Measurements from ENCODE around the gene MX2.

MX2 gene

GRCh38 chr21:41432562-41433460 is 71.0 kb downstream of the MX2 start:
- no peak overlapping the region for H3K9ac ChIP-seq (ENCODE audit: low read length)
- no peak overlapping the region for H3K27ac ChIP-seq (ENCODE audit: low read depth, low read length)
- H3K27me3 ChIP-seq (ENCODE audit: control insufficient read depth, insufficient read depth, low read length) = no peaks in the 10 kb centered on the region
- H3K36me3 ChIP-seq (ENCODE audit: control insufficient read depth, insufficient read depth, low read length) = peaks cover 26% of the 10 kb centered on the region
- H3K4me3 ChIP-seq (ENCODE audit: low read length) = no peak overlapping the region
- H3K4me1 ChIP-seq (ENCODE audit: control insufficient read depth, insufficient read depth, low read length) = no peaks in the 10 kb centered on the region

- no peak overlapping the region for H3K27ac ChIP-seq (ENCODE audit: low read depth, low read length)
- no peaks in the 10 kb centered on the region for H3K4me1 ChIP-seq (ENCODE audit: control insufficient read depth, insufficient read depth, low read length)
- H3K36me3 ChIP-seq (ENCODE audit: control insufficient read depth, insufficient read depth, low read length) = peaks cover 26% of the 10 kb centered on the region
- H3K4me3 ChIP-seq (ENCODE audit: low read length) = no peak overlapping the region
- no peaks in the 10 kb centered on the region for H3K27me3 ChIP-seq (ENCODE audit: control insufficient read depth, insufficient read depth, low read length)
- H3K9ac ChIP-seq (ENCODE audit: low read length) = no peak overlapping the region
These were observed 71.7 kb downstream of the MX2 start for GRCh38 chr21:41433566-41433965.

- H3K27ac ChIP-seq (ENCODE audit: low read depth, low read length) = no peak overlapping the region
- H3K27me3 ChIP-seq (ENCODE audit: control insufficient read depth, insufficient read depth, low read length) = no peaks in the 10 kb centered on the region
- H3K4me3 ChIP-seq (ENCODE audit: low read length) = no peak overlapping the region
- H3K36me3 ChIP-seq (ENCODE audit: control insufficient read depth, insufficient read depth, low read length) = peaks cover 32% of the 10 kb centered on the region
- no peak overlapping the region for H3K9ac ChIP-seq (ENCODE audit: low read length)
- H3K4me1 ChIP-seq (ENCODE audit: control insufficient read depth, insufficient read depth, low read length) = no peaks in the 10 kb centered on the region
These were observed 73.9 kb downstream of the MX2 start for GRCh38 chr21:41435706-41436105.

GRCh38 chr21:41437729-41438128 is 75.9 kb downstream of the MX2 start:
- Histone ChIP-seq H3K36me3 (ENCODE audit: control insufficient read depth, insufficient read depth, low read length) (peaks cover 39% of the 10 kb centered on the region), H3K27ac (ENCODE audit: low read depth, low read length) (no peak overlapping the region), H3K27me3 (ENCODE audit: control insufficient read depth, insufficient read depth, low read length) (no peaks in the 10 kb centered on the region), H3K4me1 (ENCODE audit: control insufficient read depth, insufficient read depth, low read length) (no peaks in the 10 kb centered on the region), H3K4me3 (ENCODE audit: low read length) (no peak overlapping the region), H3K9ac (ENCODE audit: low read length) (no peak overlapping the region)

- Histone ChIP-seq H3K27me3 (ENCODE audit: control insufficient read depth, insufficient read depth, low read length) (no peaks in the 10 kb centered on the region), H3K9ac (ENCODE audit: low read length) (no peak overlapping the region), H3K27ac (ENCODE audit: low read depth, low read length) (no peak overlapping the region), H3K4me1 (ENCODE audit: control insufficient read depth, insufficient read depth, low read length) (no peaks in the 10 kb centered on the region), H3K36me3 (ENCODE audit: control insufficient read depth, insufficient read depth, low read length) (peaks cover 38% of the 10 kb centered on the region), H3K4me3 (ENCODE audit: low read length) (no peak overlapping the region)
These were observed 76.7 kb downstream of the MX2 start for GRCh38 chr21:41438425-41439113.

DNA sequence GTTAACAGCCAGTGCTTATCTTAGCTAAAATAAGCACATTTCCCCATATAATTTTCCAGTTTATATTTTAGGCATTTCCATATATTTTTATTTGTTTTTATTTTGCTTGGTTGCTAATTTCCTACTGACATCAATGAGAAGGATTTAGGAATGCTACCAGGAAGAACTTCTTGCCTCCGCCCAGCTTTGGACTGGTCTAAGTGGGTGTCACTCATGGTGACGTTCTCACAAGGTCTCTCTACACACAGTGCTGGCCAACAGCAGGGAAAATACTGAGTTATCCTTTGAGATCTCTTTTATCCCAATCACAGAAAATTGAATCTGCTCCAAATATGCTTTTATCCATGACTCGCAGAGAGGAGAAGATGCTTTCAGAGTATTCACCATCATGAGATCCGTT is 77.4 kb downstream of the MX2 start:
- no peak overlapping the region for H3K27ac ChIP-seq (ENCODE audit: low read depth, low read length)
- H3K36me3 ChIP-seq (ENCODE audit: control insufficient read depth, insufficient read depth, low read length) = peaks cover 34% of the 10 kb centered on the region

DNA sequence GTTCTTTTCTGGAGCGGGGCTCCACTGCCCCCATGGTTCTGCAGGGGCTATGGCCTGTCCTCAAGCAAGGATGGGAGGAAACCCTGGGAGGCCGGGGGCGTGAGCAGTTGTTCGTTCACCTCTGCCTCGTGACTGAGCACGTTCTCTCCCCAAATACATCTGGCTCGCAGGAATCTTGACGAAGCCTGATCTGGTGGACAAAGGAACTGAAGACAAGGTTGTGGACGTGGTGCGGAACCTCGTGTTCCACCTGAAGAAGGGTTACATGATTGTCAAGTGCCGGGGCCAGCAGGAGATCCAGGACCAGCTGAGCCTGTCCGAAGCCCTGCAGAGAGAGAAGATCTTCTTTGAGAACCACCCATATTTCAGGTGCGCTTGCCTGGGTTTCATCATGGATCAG is 79.7 kb downstream of the MX2 start:
- H3K27ac ChIP-seq (ENCODE audit: low read depth, low read length) = no peak overlapping the region
- H3K36me3 ChIP-seq (ENCODE audit: control insufficient read depth, insufficient read depth, low read length) = peaks cover 28% of the 10 kb centered on the region
- no peak overlapping the region for H3K9ac ChIP-seq (ENCODE audit: low read length)
- H3K4me1 ChIP-seq (ENCODE audit: control insufficient read depth, insufficient read depth, low read length) = no peaks in the 10 kb centered on the region
- H3K4me3 ChIP-seq (ENCODE audit: low read length) = no peak overlapping the region
- H3K27me3 ChIP-seq (ENCODE audit: control insufficient read depth, insufficient read depth, low read length) = no peaks in the 10 kb centered on the region

More for the DNA sequence above, 77.4 kb downstream of the MX2 start:
- H3K9ac ChIP-seq (ENCODE audit: low read length) = no peak overlapping the region
- H3K27me3 ChIP-seq (ENCODE audit: control insufficient read depth, insufficient read depth, low read length) = no peaks in the 10 kb centered on the region
- no peak overlapping the region for H3K4me3 ChIP-seq (ENCODE audit: low read length)
- H3K4me1 ChIP-seq (ENCODE audit: control insufficient read depth, insufficient read depth, low read length) = no peaks in the 10 kb centered on the region

- no peak overlapping the region for H3K27ac ChIP-seq (ENCODE audit: low read depth, low read length)
- H3K4me3 ChIP-seq (ENCODE audit: low read length) = no peak overlapping the region
- peaks cover 27% of the 10 kb centered on the region for H3K36me3 ChIP-seq (ENCODE audit: control insufficient read depth, insufficient read depth, low read length)
- H3K27me3 ChIP-seq (ENCODE audit: control insufficient read depth, insufficient read depth, low read length) = no peaks in the 10 kb centered on the region
- no peak overlapping the region for H3K9ac ChIP-seq (ENCODE audit: low read length)
- H3K4me1 ChIP-seq (ENCODE audit: control insufficient read depth, insufficient read depth, low read length) = no peaks in the 10 kb centered on the region
These were observed 80.8 kb downstream of the MX2 start for GRCh38 chr21:41442481-41443186.

DNA sequence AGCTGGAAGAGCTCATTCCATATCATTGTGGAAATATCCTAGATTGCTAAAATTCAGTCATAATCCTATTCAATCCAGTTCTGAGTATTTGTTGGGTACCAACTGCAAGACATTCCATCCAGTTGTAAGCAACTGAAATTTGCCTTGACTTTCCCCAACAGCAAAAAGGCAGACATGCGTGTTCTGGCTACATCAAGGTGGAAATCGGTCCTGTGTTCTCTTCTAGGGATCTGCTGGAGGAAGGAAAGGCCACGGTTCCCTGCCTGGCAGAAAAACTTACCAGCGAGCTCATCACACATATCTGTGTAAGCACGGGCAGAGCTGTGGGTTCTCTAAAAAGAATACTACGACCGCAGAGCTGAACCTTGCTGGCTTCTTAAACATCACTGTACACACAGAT is 81.7 kb downstream of the MX2 start:
- no peaks in the 10 kb centered on the region for H3K27me3 ChIP-seq (ENCODE audit: control insufficient read depth, insufficient read depth, low read length)
- no peaks in the 10 kb centered on the region for H3K4me1 ChIP-seq (ENCODE audit: control insufficient read depth, insufficient read depth, low read length)
- H3K4me3 ChIP-seq (ENCODE audit: low read length) = no peak overlapping the region
- no peak overlapping the region for H3K27ac ChIP-seq (ENCODE audit: low read depth, low read length)
- no peak overlapping the region for H3K9ac ChIP-seq (ENCODE audit: low read length)
- H3K36me3 ChIP-seq (ENCODE audit: control insufficient read depth, insufficient read depth, low read length) = peaks cover 27% of the 10 kb centered on the region

GRCh38 chr21:41444703-41445464 is 83.1 kb downstream of the MX2 start:
- Histone ChIP-seq H3K27me3 (ENCODE audit: control insufficient read depth, insufficient read depth, low read length) (no peaks in the 10 kb centered on the region), H3K36me3 (ENCODE audit: control insufficient read depth, insufficient read depth, low read length) (peaks cover 22% of the 10 kb centered on the region), H3K27ac (ENCODE audit: low read depth, low read length) (no peak overlapping the region), H3K9ac (ENCODE audit: low read length) (no peak overlapping the region), H3K4me3 (ENCODE audit: low read length) (no peak overlapping the region), H3K4me1 (ENCODE audit: control insufficient read depth, insufficient read depth, low read length) (no peaks in the 10 kb centered on the region)

GRCh38 chr21:41445465-41445862 is 83.6 kb downstream of the MX2 start:
- no peaks in the 10 kb centered on the region for H3K27me3 ChIP-seq (ENCODE audit: control insufficient read depth, insufficient read depth, low read length)
- peaks cover 22% of the 10 kb centered on the region for H3K36me3 ChIP-seq (ENCODE audit: control insufficient read depth, insufficient read depth, low read length)
- H3K9ac ChIP-seq (ENCODE audit: low read length) = no peak overlapping the region
- no peak overlapping the region for H3K4me3 ChIP-seq (ENCODE audit: low read length)
- H3K4me1 ChIP-seq (ENCODE audit: control insufficient read depth, insufficient read depth, low read length) = no peaks in the 10 kb centered on the region
- no peak overlapping the region for H3K27ac ChIP-seq (ENCODE audit: low read depth, low read length)

DNA sequence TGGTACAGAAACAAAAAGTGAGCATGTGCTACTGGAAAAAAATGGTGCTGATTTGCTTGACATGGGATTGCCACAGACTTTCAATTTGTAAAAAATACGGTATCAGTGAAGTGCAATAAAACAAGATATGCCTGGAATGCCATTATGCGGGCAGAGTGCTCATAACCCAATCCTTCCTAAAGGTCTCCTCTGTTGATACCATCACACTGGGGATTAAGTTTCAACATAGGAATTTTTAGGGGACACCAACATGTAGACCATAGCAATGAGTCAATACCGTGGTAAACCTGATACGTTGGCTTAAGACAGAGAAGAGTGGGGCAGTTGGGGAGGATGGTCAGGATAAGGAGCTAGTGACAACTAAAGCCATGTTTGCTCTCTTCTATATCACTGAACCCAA is 84.8 kb downstream of the MX2 start:
- Histone ChIP-seq H3K27ac (ENCODE audit: low read depth, low read length) (no peak overlapping the region), H3K4me1 (ENCODE audit: control insufficient read depth, insufficient read depth, low read length) (no peaks in the 10 kb centered on the region), H3K9ac (ENCODE audit: low read length) (no peak overlapping the region), H3K4me3 (ENCODE audit: low read length) (no peak overlapping the region), H3K36me3 (ENCODE audit: control insufficient read depth, insufficient read depth, low read length) (peaks cover 16% of the 10 kb centered on the region), H3K27me3 (ENCODE audit: control insufficient read depth, insufficient read depth, low read length) (no peaks in the 10 kb centered on the region)
